BJ (cell line): ENCODE measurements around the gene ECT2. TPM values are rescaled to one million over a fixed set of nuclear protein-coding genes. Genes with fewer than 3 reads are reported as not detected.
"Not testable (repeated sequence)": the region's sequence is repeated elsewhere in the genome, so short reads cannot be mapped to it uniquely, and the experiment has no call there.

Experiments used
- CTCF ChIA-PET: fragments of 350-600 bp; formaldehyde crosslinking; extraction: SDS; loops from one replicate; lab custom pipeline; 2021; ENCODE audit warnings: antibody characterized with exemption, inconsistent platforms; lab: Yijun Ruan, JAX
- POLR2A ChIA-PET: fragments of 300-600 bp; sonication (Branson Sonifier 250); formaldehyde crosslinking; extraction: SDS; loops from one replicate; lab custom pipeline; 2021; ENCODE audit warnings: antibody characterized with exemption; lab: Charles Lee
- DNase-seq: peaks from one replicate; pipeline ENCODE4 v3.0.0-alpha.2; 2011; ENCODE audit warnings: low read depth
- H3K27me3 ChIP-seq: 2 replicates; pipeline ENCODE4 v1.6.0; 2011; ENCODE audit warnings: low read length; ENCODE audit not compliant: control insufficient read depth, insufficient read depth
- H3K36me3 ChIP-seq: 2 replicates; pipeline ENCODE4 v1.5.1; 2011; ENCODE audit warnings: low read length; ENCODE audit not compliant: control insufficient read depth, insufficient read depth
- H3K4me3 ChIP-seq: 2 replicates; pipeline ENCODE4 v1.5.1; 2011; ENCODE audit warnings: low read depth, mild to moderate bottlenecking, control low read depth, low read length
- CTCF ChIP-seq: IDR thresholded peaks from 2 replicates; pipeline ENCODE4 v1.5.1; 2011; ENCODE audit warnings: low read depth, mild to moderate bottlenecking, control low read depth, inconsistent platforms, low read length, moderate library complexity; ENCODE audit not compliant: insufficient read depth
- polyA plus RNA-seq: library from polyadenylated mRNA; depleted of rRNA; stranded (reverse); fragments of >200 nt; gene quantifications from 2 replicates; pipeline ENCODE4 v1.2.3, GENCODE V29; 2011

ECT2 gene
- polyA plus RNA-seq, 1 experiment: 15.3 TPM

- TF ChIP-seq CTCF: no peak
- POLR2A ChIA-PET: no interaction called here
- Histone ChIP-seq H3K36me3 (no peaks in the 10 kb centered on the region), H3K27me3 (no peaks in the 10 kb centered on the region), H3K4me3 (no peak overlapping the region)
- CTCF ChIA-PET: interaction anchor here (0.6 to 2.1 kb wide), 4 partner anchors 80 to 718 kb away, joined by 3 to 11 read pairs (median 4); no protein-coding TSS in a partner anchor
- DNase-seq: no peak
Measured at GRCh38 chr3:172753125-172753524, 2.6 kb downstream of the ECT2 start.

- H3K4me3 ChIP-seq, H3K36me3 ChIP-seq, POLR2A ChIA-PET: not testable (repeated sequence)
Measured at GRCh38 chr3:172760416-172760815, 9.9 kb downstream of the ECT2 start.

GRCh38 chr3:172766241-172766640, 15.7 kb downstream of the ECT2 start:
- POLR2A ChIA-PET: interaction anchor here (0.5 kb wide), 1 partner anchor 9 kb away, joined by 3 read pairs; no protein-coding TSS in a partner anchor
- CTCF ChIA-PET: no interaction called here
- Histone ChIP-seq H3K36me3 (no peaks in the 10 kb centered on the region), H3K4me3 (no peak overlapping the region), H3K27me3 (no peaks in the 10 kb centered on the region)
- no peak for TF ChIP-seq CTCF
- no peak for DNase-seq

More at GRCh38 chr3:172760416-172760815, 9.9 kb downstream of the ECT2 start:
- CTCF ChIA-PET, DNase-seq, H3K27me3 ChIP-seq: not testable (repeated sequence)

GRCh38 chr3:172766718-172767405, 16.3 kb downstream of the ECT2 start:
- H3K4me3 ChIP-seq: no peak overlapping the region
- ChIA-PET CTCF (interaction anchor here (0.5 kb wide), 1 partner anchor 9 kb away, joined by 3 read pairs; no protein-coding TSS in a partner anchor), POLR2A (no interaction called here)
- TF ChIP-seq CTCF: no peak
- no peaks in the 10 kb centered on the region for H3K27me3 ChIP-seq
- no peak for DNase-seq
- H3K36me3 ChIP-seq: no peaks in the 10 kb centered on the region

- TF ChIP-seq CTCF: no peak
- no peaks in the 10 kb centered on the region for H3K27me3 ChIP-seq
- no peak for DNase-seq
- no peak overlapping the region for H3K4me3 ChIP-seq
- ChIA-PET POLR2A (no interaction called here), CTCF (no interaction called here)
- 0 out of 2 replicates have a peak, but pooled peaks cover 4% of the 10 kb centered on the region for H3K36me3 ChIP-seq
Measured at GRCh38 chr3:172770382-172770781, 19.9 kb downstream of the ECT2 start.
